Mononuclear cell (primary cell): ENCODE measurements around the gene P4HA3. TPM values are rescaled to one million over a fixed set of nuclear protein-coding genes. Genes with fewer than 3 reads are reported as not detected.

ENCODE experiments used
- H3K27me3 ChIP-seq: 2 replicates; pipeline ENCODE4 v1.6.0; 2011; ENCODE audit warnings: low read length, control low read depth; ENCODE audit not compliant: insufficient read depth
- H3K4me1 ChIP-seq: 2 replicates; pipeline ENCODE4 v1.5.1; 2011; ENCODE audit warnings: mild to moderate bottlenecking, low read length, control low read depth; ENCODE audit not compliant: insufficient read depth
- H3K4me3 ChIP-seq: 2 replicates; pipeline ENCODE4 v1.5.1; 2011; ENCODE audit warnings: mild to moderate bottlenecking, low read length, moderate library complexity
- H3K9me3 ChIP-seq: 2 replicates; pipeline ENCODE4 v1.5.1; 2011; ENCODE audit warnings: low read depth, mild to moderate bottlenecking, control low read depth, low read length
- total RNA-seq: library from RNA; depleted of rRNA; stranded (reverse); fragments of >200 nt; gene quantifications from one replicate; pipeline ENCODE4 v1.2.3, GENCODE V29; 2012

P4HA3 gene
- total RNA-seq, 1 donor = 0.10 TPM

- Histone ChIP-seq H3K4me3 (no peak overlapping the region), H3K9me3 (no peaks in the 10 kb centered on the region), H3K4me1 (no peaks in the 10 kb centered on the region), H3K27me3 (no peaks in the 10 kb centered on the region)
Measured at GRCh38 chr11:74220376-74220775, 91.1 kb downstream of the P4HA3 start.

Other genes with a start within 250 kb of the P4HA3 start
- gene C2CD3, start 140.6 kb downstream of the P4HA3 start, total RNA-seq = 23.3 TPM
- gene PPME1, start 140.4 kb downstream of the P4HA3 start, total RNA-seq = 6.2 TPM
- gene PGM2L1, start 86.8 kb upstream of the P4HA3 start, total RNA-seq = 3.5 TPM
- gene KCNE3, start 155.9 kb upstream of the P4HA3 start, total RNA-seq = 12.9 TPM
- 10.5 TPM for gene LIPT2, start 182.1 kb upstream of the P4HA3 start, total RNA-seq